GM18519 (cell line): Measurements from ENCODE around the gene CEP97.
"Not testable (repeated sequence)": the region's sequence is repeated elsewhere in the genome, so short reads cannot be mapped to it uniquely, and the experiment has no call there.

Source experiments
- ATAC-seq: cut with Tn5 transposase; IDR thresholded peaks from one replicate; pipeline ENCODE4 v1.9.1; 2021; ENCODE audit warnings: mild to moderate bottlenecking, moderate library complexity; ENCODE audit not compliant: unreplicated experiment, low FRiP score

The CEP97 gene

GRCh38 chr3:101701696-101702634 is 22.4 kb upstream of the CEP97 start:
- ATAC-seq, result no peak

DNA sequence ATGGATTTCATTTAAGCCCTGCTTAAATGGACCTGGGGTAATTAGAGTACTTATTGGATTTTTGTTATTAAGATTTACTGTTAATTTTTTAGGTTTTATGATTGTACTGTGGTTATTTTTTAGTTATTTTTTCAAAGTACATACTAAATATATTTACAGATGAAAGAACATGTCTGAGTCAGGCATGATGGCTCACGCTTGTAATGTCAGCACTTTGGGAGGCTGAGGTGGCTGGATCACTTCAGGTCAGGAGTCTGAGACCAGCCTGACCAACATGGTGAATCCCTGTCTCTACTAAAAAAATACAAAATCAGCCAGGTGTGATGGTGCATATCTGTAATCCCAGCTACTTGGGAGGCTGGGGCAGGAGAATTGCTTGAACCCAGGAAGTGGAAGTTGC is 21.7 kb upstream of the CEP97 start:
- ATAC-seq, result no peak

GRCh38 chr3:101703169-101703568 is 21.2 kb upstream of the CEP97 start:
- no peak for ATAC-seq

- ATAC-seq, result not testable (repeated sequence)
Observed at GRCh38 chr3:101704639-101705038, 19.8 kb upstream of the CEP97 start.

DNA sequence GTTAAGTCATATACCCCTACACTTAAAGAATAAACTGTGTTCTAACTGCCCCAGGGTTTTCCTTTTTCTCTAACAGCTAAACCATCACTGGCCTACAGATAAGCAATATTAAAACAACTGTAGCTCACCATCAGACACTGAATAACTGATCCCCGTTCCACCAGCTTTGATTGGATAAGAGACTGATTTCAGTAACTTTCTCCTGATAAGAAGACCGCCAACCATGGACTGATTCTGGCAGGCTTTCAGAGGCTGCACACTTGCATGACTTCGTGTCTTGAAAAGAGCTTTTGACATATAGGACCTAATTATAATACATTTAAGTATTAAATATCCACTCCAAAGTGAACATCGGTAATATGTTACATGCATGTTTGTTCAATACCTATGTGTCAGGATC is 15.3 kb upstream of the CEP97 start:
- no peak for ATAC-seq

DNA sequence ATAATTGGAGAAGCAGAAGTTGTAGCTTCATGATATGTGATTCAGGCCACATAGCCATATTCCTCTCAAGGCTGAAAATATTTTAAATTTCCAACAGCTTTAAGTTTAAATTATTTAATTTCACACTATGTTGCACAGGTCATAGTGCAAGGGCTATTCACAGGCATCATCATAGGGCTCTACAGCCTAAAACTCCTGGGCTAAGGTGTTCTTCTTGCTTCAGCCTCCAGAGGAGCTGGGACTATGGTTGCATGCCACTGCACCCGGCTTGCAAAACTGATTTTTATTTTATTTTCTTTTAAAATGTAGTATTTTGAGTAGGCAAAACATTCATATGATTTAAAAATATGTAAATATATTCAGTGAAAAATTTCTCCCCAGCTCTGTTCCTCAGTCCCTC is 6.0 kb upstream of the CEP97 start:
- no peak for ATAC-seq

- ATAC-seq, result no peak
Observed at GRCh38 chr3:101719604-101720185, 4.7 kb upstream of the CEP97 start.

GRCh38 chr3:101720851-101721840 is 3.3 kb upstream of the CEP97 start:
- no peak for ATAC-seq

DNA sequence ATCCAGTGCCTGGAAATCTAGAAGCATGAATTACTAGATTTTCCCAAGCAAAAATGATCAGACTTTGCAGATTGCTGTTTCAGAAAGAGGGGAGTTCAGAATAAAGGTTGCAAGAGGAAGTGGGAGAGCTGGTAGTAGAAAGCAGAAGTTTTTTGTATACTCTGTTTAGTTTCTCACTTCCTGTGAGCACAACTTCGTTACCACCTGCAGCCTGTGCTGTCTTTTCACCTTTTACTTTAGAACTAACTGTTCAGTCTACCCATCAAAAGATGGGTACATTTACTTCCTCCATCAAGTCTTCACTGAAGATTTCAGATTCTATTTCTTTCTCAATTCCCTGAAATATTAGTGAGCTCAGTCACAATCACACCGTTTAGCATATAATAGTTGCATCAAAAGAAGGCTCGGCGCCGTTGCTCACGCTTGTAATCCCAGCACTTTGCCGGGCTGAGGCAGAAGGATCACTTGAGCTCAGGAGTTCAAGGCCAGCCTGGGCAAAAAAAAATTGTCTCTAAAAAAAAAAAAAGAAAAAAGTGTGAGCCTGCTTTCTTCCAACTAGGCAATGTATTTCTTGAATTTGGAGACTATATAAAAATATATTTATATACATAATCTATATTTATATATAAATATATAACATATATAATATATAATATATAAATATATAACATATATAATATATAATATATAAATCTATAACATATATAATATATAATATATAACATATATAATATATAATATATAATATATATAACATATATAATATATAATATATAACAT is 1.8 kb upstream of the CEP97 start:
- ATAC-seq, result peak; percentile 55

GRCh38 chr3:101725194-101725889 is 928 bp downstream of the CEP97 start:
- ATAC-seq, result no peak

DNA sequence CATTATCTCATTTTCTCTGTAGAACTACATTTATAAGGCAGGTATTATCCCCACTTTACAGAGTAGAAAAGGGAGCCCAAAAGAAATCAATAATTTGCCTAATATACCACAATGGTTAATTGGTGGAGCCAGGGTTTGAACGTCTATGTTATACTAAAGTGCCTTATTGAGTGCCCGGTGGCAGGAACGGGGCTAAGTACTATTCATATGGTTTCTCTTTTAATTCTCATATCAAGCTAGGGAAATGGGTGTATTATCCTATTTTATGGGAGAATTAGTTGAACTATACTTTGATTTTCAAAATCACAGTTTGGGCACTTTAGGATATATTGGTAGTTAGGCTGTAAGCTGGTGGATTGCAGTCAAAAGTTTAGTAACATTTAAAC is 1.5 kb downstream of the CEP97 start:
- ATAC-seq, result no peak

DNA sequence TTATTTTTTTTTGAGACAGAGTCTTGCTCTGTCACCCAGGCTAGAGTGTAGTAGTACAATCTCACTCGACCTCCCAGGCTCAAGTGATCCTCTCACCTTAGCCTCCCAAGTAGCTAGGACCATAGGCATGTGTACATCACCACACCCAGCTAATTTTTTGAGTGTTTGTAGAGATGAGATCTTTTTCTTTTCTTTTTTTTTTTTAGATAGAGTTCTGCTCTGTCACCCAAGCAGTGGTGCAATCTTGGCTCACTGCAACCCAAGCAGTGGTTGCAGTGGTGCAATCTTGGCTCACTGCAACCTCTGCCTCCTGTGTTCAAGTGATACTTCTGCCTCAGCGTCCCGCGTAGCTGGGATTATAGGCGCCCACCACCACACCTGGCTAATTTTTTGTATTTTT is 5.2 kb downstream of the CEP97 start:
- no peak for ATAC-seq

DNA sequence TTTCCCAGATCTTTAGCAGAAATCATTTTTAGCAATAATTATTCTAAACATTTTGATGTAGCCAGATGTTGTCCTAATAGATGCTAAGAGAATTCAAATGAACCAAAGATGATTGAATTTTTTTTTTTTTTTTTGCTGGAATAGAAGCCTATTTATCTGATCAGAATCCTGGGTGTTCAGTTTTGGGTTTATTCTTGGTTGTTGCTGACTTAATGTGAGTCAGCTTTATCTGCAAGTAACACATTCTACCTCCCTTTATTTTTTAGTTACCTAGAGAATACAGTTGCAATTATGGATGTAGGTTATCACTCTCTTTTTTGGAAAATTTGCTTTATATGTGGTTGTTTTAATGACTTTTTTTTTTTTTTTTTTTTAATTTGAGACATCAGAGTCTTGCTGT is 6.4 kb downstream of the CEP97 start:
- no peak for ATAC-seq

- ATAC-seq, result no peak
Observed at GRCh38 chr3:101732240-101732641, 7.8 kb downstream of the CEP97 start.

DNA sequence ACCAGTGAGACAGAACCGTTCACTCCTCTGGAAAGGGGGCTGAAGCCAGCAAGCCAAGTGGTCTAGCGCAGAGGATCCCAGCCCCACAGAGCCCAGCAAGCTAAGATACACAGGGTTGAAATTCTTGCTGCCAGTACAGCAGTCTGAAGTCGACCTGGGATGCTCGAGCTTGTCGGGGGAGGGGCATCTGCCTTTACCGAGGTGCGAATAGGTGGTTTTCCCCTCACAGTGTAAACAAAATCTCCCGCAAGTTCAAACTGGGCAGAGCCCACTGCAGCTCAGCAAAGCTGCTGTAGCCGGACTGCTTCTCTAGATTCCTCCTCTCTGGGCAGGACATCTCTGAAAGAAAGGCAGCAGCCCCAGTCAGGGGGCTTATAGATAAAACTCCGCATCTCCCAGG is 11.4 kb downstream of the CEP97 start:
- no peak for ATAC-seq

DNA sequence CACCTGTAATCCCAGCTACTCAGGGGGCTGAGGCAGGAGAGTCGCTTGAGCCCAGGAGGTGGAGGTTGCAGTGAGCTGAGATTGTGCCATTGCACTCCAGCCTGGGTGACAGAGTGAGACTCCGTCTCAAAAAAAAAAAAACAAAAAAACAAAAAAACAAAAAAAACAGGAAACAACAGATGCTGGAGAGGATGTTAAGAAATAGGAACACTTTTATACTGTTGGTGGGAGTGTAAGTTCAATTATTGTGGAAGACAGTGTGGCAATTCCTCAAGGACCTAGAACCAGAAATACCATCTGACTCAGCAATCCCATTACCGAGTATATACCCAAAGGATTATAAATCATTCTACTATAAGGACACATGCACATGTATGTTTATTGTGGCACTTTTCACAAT is 17.5 kb downstream of the CEP97 start:
- not testable (repeated sequence) for ATAC-seq

DNA sequence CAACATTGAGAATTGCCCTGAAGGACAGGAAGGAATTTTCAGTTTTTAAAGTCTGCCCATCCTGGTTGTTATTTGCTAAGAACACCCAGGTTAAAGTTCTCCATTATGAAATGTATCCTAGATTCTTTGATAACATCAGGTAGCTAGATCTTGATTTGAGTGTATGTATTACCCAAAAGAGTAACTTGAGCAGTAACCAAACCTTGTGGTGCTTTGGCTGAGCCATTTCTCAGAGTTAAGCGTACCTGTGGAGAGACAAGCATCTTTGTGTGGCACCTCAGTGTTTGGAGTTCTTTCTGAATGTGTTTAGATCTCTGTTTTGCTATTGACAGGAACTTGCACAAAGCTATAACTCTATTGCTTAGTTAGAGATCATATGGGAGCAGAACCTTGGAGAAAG is 20.4 kb downstream of the CEP97 start:
- ATAC-seq, result no peak

DNA sequence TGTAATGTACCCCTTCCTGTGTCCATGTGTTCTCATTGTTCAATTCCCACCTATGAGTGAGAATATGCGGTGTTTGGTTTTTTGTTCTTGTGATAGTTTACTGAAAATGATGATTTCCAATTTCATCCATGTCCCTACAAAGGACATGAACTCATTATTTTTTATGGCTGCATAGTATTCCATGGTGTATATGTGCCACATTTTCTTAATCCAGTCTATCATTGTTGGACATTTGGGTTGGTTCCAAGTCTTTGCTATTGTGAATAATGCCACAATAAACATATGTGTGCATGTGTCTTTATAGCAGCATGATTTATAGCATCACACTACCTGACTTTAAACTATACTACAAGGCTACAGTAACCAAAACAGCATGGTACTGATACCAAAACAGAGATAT is 21.5 kb downstream of the CEP97 start:
- ATAC-seq, result not testable (repeated sequence)

DNA sequence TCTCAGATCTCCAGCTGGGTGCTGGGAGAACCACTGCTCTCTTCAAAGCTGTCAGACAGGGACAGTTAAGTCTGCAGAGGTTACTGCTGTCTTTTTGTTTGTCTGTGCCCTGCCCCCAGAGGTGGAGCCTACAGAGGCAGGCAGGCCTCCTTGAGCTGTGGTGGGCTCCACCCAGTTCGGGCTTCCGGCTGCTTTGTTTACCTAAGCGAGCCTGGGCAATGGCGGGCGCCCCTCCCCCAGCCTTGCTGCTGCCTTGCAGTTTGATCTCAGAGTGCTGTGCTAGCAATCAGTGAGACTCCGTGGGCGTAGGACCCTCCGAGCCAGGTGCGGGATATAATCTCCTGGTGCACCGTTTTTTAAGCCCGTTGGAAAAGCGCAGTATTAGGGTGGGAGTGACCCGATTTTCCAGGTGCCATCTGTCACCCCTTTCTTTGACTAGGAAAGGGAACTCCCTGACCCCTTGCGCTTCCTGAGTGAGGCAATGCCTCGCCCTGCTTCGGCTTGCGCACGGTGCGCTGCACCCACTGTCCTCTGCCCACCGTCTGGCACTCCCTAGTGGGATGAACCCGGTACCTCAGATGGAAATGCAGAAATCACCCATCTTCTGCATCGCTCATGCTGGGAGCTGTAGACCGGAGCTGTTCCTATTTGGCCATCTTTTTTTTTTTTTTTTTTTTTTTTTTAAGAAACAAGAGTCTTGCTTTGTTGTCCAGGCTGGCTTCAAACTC is 29.1 kb downstream of the CEP97 start:
- ATAC-seq, result not testable (repeated sequence)
